ENCODE results near the gene PAXX. TPM values are rescaled to one million over a fixed set of nuclear protein-coding genes. Genes with fewer than 3 reads are reported as not detected.

The PAXX gene
- total RNA-seq, 2 donors from 2014 or later, result 29.9 to 81.0 TPM

- Histone ChIP-seq H3K27me3 (no peaks in the 10 kb centered on the region), H3K36me3 (no peaks in the 10 kb centered on the region), H3K4me3 (no peak overlapping the region), H3K4me1 (peaks cover 16% of the 10 kb centered on the region), H3K27ac (no peak overlapping the region), H3K9ac (ENCODE audit: low read depth in 2 of 2, low read length in 2 of 2) (no peak overlapping the region), H3K9me3 (no peaks in the 10 kb centered on the region)
- intact Hi-C loops (cut with DNase I), result no loop called here
- no peak for DNase-seq
- TF ChIP-seq, protein P1, sequence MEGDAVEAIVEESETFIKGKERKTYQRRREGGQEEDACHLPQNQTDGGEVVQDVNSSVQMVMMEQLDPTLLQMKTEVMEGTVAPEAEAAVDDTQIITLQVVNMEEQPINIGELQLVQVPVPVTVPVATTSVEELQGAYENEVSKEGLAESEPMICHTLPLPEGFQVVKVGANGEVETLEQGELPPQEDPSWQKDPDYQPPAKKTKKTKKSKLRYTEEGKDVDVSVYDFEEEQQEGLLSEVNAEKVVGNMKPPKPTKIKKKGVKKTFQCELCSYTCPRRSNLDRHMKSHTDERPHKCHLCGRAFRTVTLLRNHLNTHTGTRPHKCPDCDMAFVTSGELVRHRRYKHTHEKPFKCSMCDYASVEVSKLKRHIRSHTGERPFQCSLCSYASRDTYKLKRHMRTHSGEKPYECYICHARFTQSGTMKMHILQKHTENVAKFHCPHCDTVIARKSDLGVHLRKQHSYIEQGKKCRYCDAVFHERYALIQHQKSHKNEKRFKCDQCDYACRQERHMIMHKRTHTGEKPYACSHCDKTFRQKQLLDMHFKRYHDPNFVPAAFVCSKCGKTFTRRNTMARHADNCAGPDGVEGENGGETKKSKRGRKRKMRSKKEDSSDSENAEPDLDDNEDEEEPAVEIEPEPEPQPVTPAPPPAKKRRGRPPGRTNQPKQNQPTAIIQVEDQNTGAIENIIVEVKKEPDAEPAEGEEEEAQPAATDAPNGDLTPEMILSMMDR (IDR thresholded peaks at IDR 0.05), result no peak
Measured at GRCh38 chr9:137041124-137041523, 48.9 kb downstream of the PAXX start.

DNA sequence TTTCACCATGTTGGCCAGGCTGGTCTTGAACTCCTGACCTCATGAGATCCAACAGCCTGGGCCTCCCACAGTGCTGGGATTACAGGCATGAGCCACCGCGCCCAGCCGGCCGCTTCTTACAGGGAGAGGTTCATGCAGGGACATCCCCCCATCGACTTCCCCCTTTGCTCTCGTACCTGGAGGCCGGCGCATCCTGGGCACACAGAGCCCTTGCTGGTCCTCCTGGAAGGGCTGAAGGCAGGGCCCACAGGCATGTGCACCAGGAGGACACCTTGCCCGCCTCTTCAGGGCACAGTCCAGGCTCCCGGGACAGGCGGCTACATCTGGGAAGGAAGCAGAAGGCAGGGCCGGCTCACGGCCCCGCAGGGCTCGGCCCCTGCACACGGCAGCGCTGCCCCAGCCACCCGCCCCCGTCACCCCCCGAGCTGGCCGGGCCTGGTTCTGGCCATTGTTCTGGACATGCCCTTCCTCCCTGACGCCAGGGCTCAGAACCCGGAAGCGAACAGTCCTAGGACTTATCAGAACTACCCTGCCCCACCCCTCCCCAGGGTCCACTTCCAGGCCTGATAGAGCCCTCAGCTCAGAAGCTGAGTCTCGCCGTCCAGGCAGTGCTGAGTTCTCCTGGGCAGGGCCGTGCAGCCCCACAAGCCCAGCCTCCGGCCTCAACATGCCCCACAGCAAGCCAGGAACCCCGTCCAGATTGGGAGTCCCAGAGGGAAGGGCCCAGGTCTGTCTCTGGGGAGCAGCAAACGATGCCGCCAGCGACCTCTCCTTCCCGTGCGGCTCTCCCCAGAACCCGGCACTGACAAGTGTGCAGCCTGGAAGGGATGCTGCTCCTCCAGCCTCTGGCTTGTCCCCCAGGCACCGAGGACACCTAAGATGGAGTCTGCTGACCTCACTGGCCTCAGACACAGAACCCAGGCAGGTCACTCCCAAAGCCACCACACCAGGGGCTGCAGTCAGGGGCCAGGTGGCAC is 50.8 kb downstream of the PAXX start:
- H3K4me1 ChIP-seq, result peaks cover 19% of the 10 kb centered on the region
- peak overlapping the region in 1 of 2 donors; percentile 1 for H3K9ac ChIP-seq (ENCODE audit: low read depth in 2 of 2, low read length in 2 of 2)
- intact Hi-C loops (cut with DNase I), result no loop called here
- H3K4me3 ChIP-seq, result no peak overlapping the region
- peaks cover 7% of the 10 kb centered on the region for H3K27me3 ChIP-seq
- no peaks in the 10 kb centered on the region for H3K9me3 ChIP-seq
- H3K27ac ChIP-seq, result peak overlapping the region; percentile 26
- DNase-seq, result no peak
- H3K36me3 ChIP-seq, result no peaks in the 10 kb centered on the region
- TF ChIP-seq, protein P1 (IDR thresholded peaks at IDR 0.05), result no peak

Other genes starting within 250 kb of the PAXX start
- 1 to 10 TPM in 1 of 2 donors, under 1 TPM in 1; 0.11 to 3.3 TPM for gene LCN10, start 249.5 kb upstream of the PAXX start, total RNA-seq
- gene LCN6, start 243.9 kb upstream of the PAXX start, total RNA-seq, result 1 to 10 TPM in 1 of 2 donors, under 1 TPM in 1; 0.56 to 1.2 TPM
- gene LCN8, start 234.2 kb upstream of the PAXX start, total RNA-seq, result not detected
- 1 to 10 TPM in 1 of 2 donors, not detected in 1; 3.4 TPM for gene LCN15, start 227.9 kb upstream of the PAXX start, total RNA-seq
- gene TMEM141, start 201.1 kb upstream of the PAXX start, total RNA-seq, result 100 to 1,000 TPM; 236 to 366 TPM
- 10 to 100 TPM in 1 of 2 donors, 1 to 10 TPM in 1; 2.4 to 20.0 TPM for gene CCDC183, start 196.1 kb upstream of the PAXX start, total RNA-seq
- 100 to 1,000 TPM; 126 to 163 TPM for gene RABL6, start 184.5 kb upstream of the PAXX start, total RNA-seq
- gene AJM1, start 149.9 kb upstream of the PAXX start, total RNA-seq, result 10 to 100 TPM; 11.5 to 17.1 TPM
- 100 to 1,000 TPM; 137 to 176 TPM for gene PHPT1, start 143.0 kb upstream of the PAXX start, total RNA-seq
- gene MAMDC4, start 140.1 kb upstream of the PAXX start, total RNA-seq, result 10 to 100 TPM; 11.0 to 61.7 TPM
- 100 to 1,000 TPM; 442 to 494 TPM for gene EDF1, start 126.1 kb upstream of the PAXX start, total RNA-seq
- 10 to 100 TPM; 22.4 to 50.6 TPM for gene TRAF2, start 105.9 kb upstream of the PAXX start, total RNA-seq
- 100 to 1,000 TPM; 162 to 174 TPM for gene FBXW5, start 47.7 kb upstream of the PAXX start, total RNA-seq
- 10 to 100 TPM in 1 of 2 donors, 1 to 10 TPM in 1; 5.3 to 11.9 TPM for gene C8G, start 47.2 kb upstream of the PAXX start, total RNA-seq
- gene LCN12, start 40.1 kb upstream of the PAXX start, total RNA-seq, result 1 to 10 TPM; 6.5 to 8.6 TPM
- 10 to 100 TPM; 15.9 to 26.1 TPM for gene PTGDS, start 14.9 kb upstream of the PAXX start, total RNA-seq
- gene LCNL1, start 9.4 kb upstream of the PAXX start, total RNA-seq, result not detected
- 10 to 100 TPM in 1 of 2 donors, 1 to 10 TPM in 1; 3.6 to 15.4 TPM for gene CLIC3, start 4.1 kb downstream of the PAXX start, total RNA-seq
- 10 to 100 TPM; 22.4 to 47.5 TPM for gene ABCA2, start 35.8 kb downstream of the PAXX start, total RNA-seq
- not detected for gene FUT7, start 39.7 kb downstream of the PAXX start, total RNA-seq
- 100 to 1,000 TPM; 149 to 177 TPM for gene NPDC1, start 53.8 kb downstream of the PAXX start, total RNA-seq
- gene ENTPD2, start 61.6 kb downstream of the PAXX start, total RNA-seq, result 10 to 100 TPM; 20.5 to 22.1 TPM
- 10 to 100 TPM; 19.2 to 57.8 TPM for gene SAPCD2, start 78.1 kb downstream of the PAXX start, total RNA-seq
- 10 to 100 TPM in 1 of 2 donors, 1 to 10 TPM in 1; 9.0 to 13.0 TPM for gene UAP1L1, start 85.1 kb downstream of the PAXX start, total RNA-seq
- 10 to 100 TPM; 43.5 to 52.6 TPM for gene MAN1B1, start 94.6 kb downstream of the PAXX start, total RNA-seq
- 10 to 100 TPM; 46.2 to 52.5 TPM for gene DPP7, start 122.3 kb downstream of the PAXX start, total RNA-seq
- under 1 TPM; 0.47 to 0.93 TPM for gene GRIN1, start 146.7 kb downstream of the PAXX start, total RNA-seq
- gene LRRC26, start 177.6 kb downstream of the PAXX start, total RNA-seq, result 10 to 100 TPM; 64.6 to 95.8 TPM
- under 1 TPM in 1 of 2 donors, not detected in 1; 0.67 TPM for gene TMEM210, start 179.6 kb downstream of the PAXX start, total RNA-seq
- 10 to 100 TPM; 33.8 to 67.8 TPM for gene ANAPC2, start 196.1 kb downstream of the PAXX start, total RNA-seq
- gene SSNA1, start 196.3 kb downstream of the PAXX start, total RNA-seq, result 100 to 1,000 TPM in 1 of 2 donors, 10 to 100 TPM in 1; 60.0 to 100 TPM
- gene TPRN, start 208.3 kb downstream of the PAXX start, total RNA-seq, result 100 to 1,000 TPM in 1 of 2 donors, 10 to 100 TPM in 1; 83.1 to 124 TPM
- 10 to 100 TPM; 35.7 to 43.5 TPM for gene TMEM203, start 213.2 kb downstream of the PAXX start, total RNA-seq
- 10 to 100 TPM; 11.7 to 36.9 TPM for gene NDOR1, start 213.3 kb downstream of the PAXX start, total RNA-seq
- 1 to 10 TPM; 6.5 to 9.3 TPM for gene RNF208, start 229.8 kb downstream of the PAXX start, total RNA-seq
- under 1 TPM in 1 of 2 donors, not detected in 1; 0.64 TPM for gene CYSRT1, start 232.8 kb downstream of the PAXX start, total RNA-seq
- gene RNF224, start 235.1 kb downstream of the PAXX start, total RNA-seq, result not detected
- not detected for gene SLC34A3, start 238.5 kb downstream of the PAXX start, total RNA-seq
- gene TUBB4B, start 248.9 kb downstream of the PAXX start, total RNA-seq, result 100 to 1,000 TPM; 303 to 779 TPM

Data from colonic mucosa (tissue), 4 donors.